Neural cell (in vitro differentiated cells): ENCODE results near the gene CELF4. TPM values are rescaled to one million over a fixed set of nuclear protein-coding genes. Genes with fewer than 3 reads are reported as not detected.

Experiments used
- H2AFZ ChIP-seq: fragments of 200-600, 300-800 bp; sonication (generic), shearing (Covaris generic); 2 replicates; pipeline ENCODE4 v1.6.0; 2014; ENCODE audit warnings: low read depth, mild to moderate bottlenecking, antibody characterized with exemption, low read length, moderate library complexity
- H3F3A ChIP-seq: fragments of 200-600 bp; shearing (Covaris generic); 2 replicates; pipeline ENCODE4 v1.6.1; 2016; ENCODE audit warnings: mild to moderate bottlenecking, moderate library complexity, mixed read lengths, antibody characterized with exemption, low read length; ENCODE audit not compliant: insufficient read depth, poor library complexity, severe bottlenecking
- H3K27ac ChIP-seq: fragments of 200-600, 300-800 bp; sonication (generic), shearing (Covaris generic); 2 replicates; pipeline ENCODE4 v1.5.1; 2014; ENCODE audit warnings: mild to moderate bottlenecking, low read length, moderate library complexity
- H3K27me3 ChIP-seq: fragments of 300-800, 200-600 bp; sonication (generic), shearing (Covaris generic); 2 replicates; pipeline ENCODE4 v1.6.0; 2014; ENCODE audit warnings: mild to moderate bottlenecking, low read depth, low read length, moderate library complexity; ENCODE audit not compliant: insufficient read depth
- H3K36me3 ChIP-seq: fragments of 300-800, 200-600 bp; sonication (generic), shearing (Covaris generic); 2 replicates; pipeline ENCODE4 v1.5.1; 2014; ENCODE audit warnings: mild to moderate bottlenecking, antibody characterized with exemption, low read length, moderate library complexity; ENCODE audit not compliant: insufficient read depth
- H3K4me2 ChIP-seq: fragments of 300-800, 200-600 bp; sonication (generic), shearing (Covaris generic); 2 replicates; pipeline ENCODE4 v1.6.0; 2014; ENCODE audit warnings: mild to moderate bottlenecking, low read length
- H3K4me3 ChIP-seq: fragments of 300-800, 200-600 bp; sonication (generic), shearing (Covaris generic); 2 replicates; pipeline ENCODE4 v1.5.1; 2014; ENCODE audit warnings: mild to moderate bottlenecking, low read length, moderate library complexity
- H3K79me2 ChIP-seq: fragments of 200-600 bp; shearing (Covaris generic); replicated peaks from 2 replicates; pipeline ENCODE4 v1.6.0; 2014; ENCODE audit warnings: mild to moderate bottlenecking, low read length, moderate library complexity; ENCODE audit not compliant: insufficient read depth
- H3K9ac ChIP-seq: fragments of 300-800, 200-600 bp; sonication (generic), shearing (Covaris generic); 2 replicates; pipeline ENCODE4 v1.6.1; 2016; ENCODE audit warnings: mild to moderate bottlenecking, low read length, mixed read lengths
- H3K9me2 ChIP-seq: fragments of 200-600 bp; shearing (Covaris generic); 2 replicates; pipeline ENCODE4 v1.6.1; 2016; ENCODE audit warnings: mild to moderate bottlenecking, low read length, mixed read lengths; ENCODE audit not compliant: insufficient read depth
- H3K9me3 ChIP-seq: fragments of 200-600, 300-800 bp; sonication (generic), shearing (Covaris generic); 2 replicates; pipeline ENCODE4 v1.6.1; 2016; ENCODE audit warnings: mild to moderate bottlenecking, mixed run types, low read length, moderate library complexity, mixed read lengths
- H4K20me1 ChIP-seq: fragments of 200-600 bp; shearing (Covaris generic); 2 replicates; pipeline ENCODE4 v1.6.1; 2016; ENCODE audit warnings: mild to moderate bottlenecking, mixed run types; ENCODE audit not compliant: insufficient read depth
- EP300 ChIP-seq: fragments of 450-650 bp; conservative IDR thresholded peaks from 2 replicates; pipeline ENCODE4 v1.6.1; 2014; ENCODE audit warnings: antibody characterized with exemption, mild to moderate bottlenecking, moderate library complexity; ENCODE audit not compliant: poor library complexity, severe bottlenecking
- EZH2 ChIP-seq: fragments of 200-600, 300-800 bp; shearing (Covaris generic), sonication (generic); IDR thresholded peaks from 2 replicates; pipeline ENCODE4 v1.6.1; 2014; ENCODE audit warnings: antibody characterized with exemption, low read length, borderline replicate concordance, mild to moderate bottlenecking; ENCODE audit not compliant: insufficient read depth, poor library complexity, severe bottlenecking
- MXI1 ChIP-seq: fragments of 450-650 bp; conservative IDR thresholded peaks from 2 replicates; pipeline ENCODE4 v1.6.1; 2014; ENCODE audit warnings: antibody characterized with exemption, mild to moderate bottlenecking; ENCODE audit not compliant: poor library complexity, severe bottlenecking
- POLR2AphosphoS5 ChIP-seq: IDR thresholded peaks from 2 replicates; pipeline ENCODE4 v1.6.1; 2012
- RAD21 ChIP-seq: fragments of 450-650 bp; conservative IDR thresholded peaks from 2 replicates; pipeline ENCODE4 v1.6.1; 2014; ENCODE audit warnings: antibody characterized with exemption, mild to moderate bottlenecking, moderate library complexity
- SMC3 ChIP-seq: fragments of 450-650 bp; conservative IDR thresholded peaks from 2 replicates; pipeline ENCODE4 v1.6.1; 2014; ENCODE audit warnings: antibody characterized with exemption, mild to moderate bottlenecking, moderate library complexity; ENCODE audit not compliant: poor library complexity
- TAF1 ChIP-seq: IDR thresholded peaks from 2 replicates; pipeline ENCODE4 v1.6.1; 2012; ENCODE audit warnings: low read depth
- polyA plus RNA-seq: library from polyadenylated mRNA; depleted of rRNA; stranded (reverse); fragments of >200 nt; gene quantifications from 2 replicates; pipeline ENCODE4 v1.2.3, GENCODE V29; 2014
- TF ChIP-seq, protein P1 (sequence below): fragments of 450-650 bp; IDR thresholded peaks from 2 replicates; pipeline ENCODE4 v1.5.1; 2014; ENCODE audit warnings: antibody characterized with exemption, mild to moderate bottlenecking, moderate library complexity; ENCODE audit not compliant: poor library complexity, severe bottlenecking
- TF ChIP-seq, protein P2 (sequence below): IDR thresholded peaks from 2 replicates; pipeline ENCODE4 v1.6.1; 2012; ENCODE audit warnings: borderline replicate concordance

CELF4 gene
- polyA plus RNA-seq, 1 donor from 2014 or later: 191 TPM

DNA sequence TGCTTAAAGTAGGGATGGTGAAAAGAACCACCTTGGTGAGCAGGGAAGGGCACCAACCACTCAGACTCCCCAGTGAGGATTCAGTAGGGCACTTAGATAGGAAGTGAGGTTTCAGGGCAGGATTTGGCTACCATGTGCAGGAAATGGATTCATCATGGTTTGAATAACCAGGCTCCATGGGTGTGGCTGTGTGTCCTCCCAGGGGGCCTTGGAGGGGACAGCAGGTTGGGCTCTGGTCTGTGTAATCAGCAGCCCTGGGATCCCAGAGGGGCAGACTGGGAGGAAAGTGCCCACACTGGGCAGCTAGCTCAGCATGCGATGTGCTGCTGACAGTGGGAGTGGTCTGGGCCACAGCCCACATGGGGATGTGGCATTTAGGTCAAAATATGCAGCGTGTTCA, 224.6 kb downstream of the CELF4 start:
- TF ChIP-seq RAD21 (no peak), POLR2AphosphoS5 (no peak), SMC3 (no peak), EZH2 (no peak), TAF1 (no peak), MXI1 (no peak), EP300 (no peak)
- TF ChIP-seq, protein P1, sequence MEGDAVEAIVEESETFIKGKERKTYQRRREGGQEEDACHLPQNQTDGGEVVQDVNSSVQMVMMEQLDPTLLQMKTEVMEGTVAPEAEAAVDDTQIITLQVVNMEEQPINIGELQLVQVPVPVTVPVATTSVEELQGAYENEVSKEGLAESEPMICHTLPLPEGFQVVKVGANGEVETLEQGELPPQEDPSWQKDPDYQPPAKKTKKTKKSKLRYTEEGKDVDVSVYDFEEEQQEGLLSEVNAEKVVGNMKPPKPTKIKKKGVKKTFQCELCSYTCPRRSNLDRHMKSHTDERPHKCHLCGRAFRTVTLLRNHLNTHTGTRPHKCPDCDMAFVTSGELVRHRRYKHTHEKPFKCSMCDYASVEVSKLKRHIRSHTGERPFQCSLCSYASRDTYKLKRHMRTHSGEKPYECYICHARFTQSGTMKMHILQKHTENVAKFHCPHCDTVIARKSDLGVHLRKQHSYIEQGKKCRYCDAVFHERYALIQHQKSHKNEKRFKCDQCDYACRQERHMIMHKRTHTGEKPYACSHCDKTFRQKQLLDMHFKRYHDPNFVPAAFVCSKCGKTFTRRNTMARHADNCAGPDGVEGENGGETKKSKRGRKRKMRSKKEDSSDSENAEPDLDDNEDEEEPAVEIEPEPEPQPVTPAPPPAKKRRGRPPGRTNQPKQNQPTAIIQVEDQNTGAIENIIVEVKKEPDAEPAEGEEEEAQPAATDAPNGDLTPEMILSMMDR: no peak
- TF ChIP-seq, protein P2, sequence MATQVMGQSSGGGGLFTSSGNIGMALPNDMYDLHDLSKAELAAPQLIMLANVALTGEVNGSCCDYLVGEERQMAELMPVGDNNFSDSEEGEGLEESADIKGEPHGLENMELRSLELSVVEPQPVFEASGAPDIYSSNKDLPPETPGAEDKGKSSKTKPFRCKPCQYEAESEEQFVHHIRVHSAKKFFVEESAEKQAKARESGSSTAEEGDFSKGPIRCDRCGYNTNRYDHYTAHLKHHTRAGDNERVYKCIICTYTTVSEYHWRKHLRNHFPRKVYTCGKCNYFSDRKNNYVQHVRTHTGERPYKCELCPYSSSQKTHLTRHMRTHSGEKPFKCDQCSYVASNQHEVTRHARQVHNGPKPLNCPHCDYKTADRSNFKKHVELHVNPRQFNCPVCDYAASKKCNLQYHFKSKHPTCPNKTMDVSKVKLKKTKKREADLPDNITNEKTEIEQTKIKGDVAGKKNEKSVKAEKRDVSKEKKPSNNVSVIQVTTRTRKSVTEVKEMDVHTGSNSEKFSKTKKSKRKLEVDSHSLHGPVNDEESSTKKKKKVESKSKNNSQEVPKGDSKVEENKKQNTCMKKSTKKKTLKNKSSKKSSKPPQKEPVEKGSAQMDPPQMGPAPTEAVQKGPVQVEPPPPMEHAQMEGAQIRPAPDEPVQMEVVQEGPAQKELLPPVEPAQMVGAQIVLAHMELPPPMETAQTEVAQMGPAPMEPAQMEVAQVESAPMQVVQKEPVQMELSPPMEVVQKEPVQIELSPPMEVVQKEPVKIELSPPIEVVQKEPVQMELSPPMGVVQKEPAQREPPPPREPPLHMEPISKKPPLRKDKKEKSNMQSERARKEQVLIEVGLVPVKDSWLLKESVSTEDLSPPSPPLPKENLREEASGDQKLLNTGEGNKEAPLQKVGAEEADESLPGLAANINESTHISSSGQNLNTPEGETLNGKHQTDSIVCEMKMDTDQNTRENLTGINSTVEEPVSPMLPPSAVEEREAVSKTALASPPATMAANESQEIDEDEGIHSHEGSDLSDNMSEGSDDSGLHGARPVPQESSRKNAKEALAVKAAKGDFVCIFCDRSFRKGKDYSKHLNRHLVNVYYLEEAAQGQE: no peak
- no peaks in the 10 kb centered on the region for H3K36me3 ChIP-seq
- no peak overlapping the region for H3K27ac ChIP-seq
- no peaks in the 10 kb centered on the region for H4K20me1 ChIP-seq
- no peak overlapping the region for H3K4me3 ChIP-seq
- H3F3A ChIP-seq: no peaks in the 10 kb centered on the region
- H3K9ac ChIP-seq: no peak overlapping the region
- no peak overlapping the region for H3K4me2 ChIP-seq
- H3K79me2 ChIP-seq: no peaks in the 10 kb centered on the region
- no peaks in the 10 kb centered on the region for H3K9me3 ChIP-seq
- no peak overlapping the region for H2AFZ ChIP-seq
- H3K27me3 ChIP-seq: no peaks in the 10 kb centered on the region
- H3K9me2 ChIP-seq: no peaks in the 10 kb centered on the region

DNA sequence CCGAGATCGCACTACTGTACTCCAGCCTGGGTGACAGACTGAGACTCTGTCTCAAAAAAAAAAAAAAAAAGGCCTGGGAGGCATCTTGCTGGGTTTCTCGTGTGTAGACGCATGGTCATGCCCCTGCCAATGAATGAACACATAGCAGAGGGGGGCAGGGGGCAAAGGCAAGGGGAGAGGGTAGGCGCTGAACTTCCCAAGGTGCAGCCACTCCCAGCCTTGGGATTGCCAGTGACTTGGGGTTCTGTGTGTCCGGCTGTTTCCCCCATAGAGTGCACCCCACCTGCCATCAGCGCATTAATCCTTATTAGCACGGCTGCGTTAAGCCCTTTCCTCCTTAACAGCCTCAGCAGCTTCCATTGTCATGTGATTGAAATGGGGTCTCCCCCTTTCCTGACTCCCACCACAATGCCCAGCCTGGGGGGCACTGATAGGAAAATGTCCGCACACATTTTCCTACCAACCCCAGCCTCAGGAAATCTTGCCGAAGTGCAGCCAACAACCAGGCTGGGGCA, 225.8 kb downstream of the CELF4 start:
- Histone ChIP-seq H3K4me3 (no peak overlapping the region), H3K4me2 (no peak overlapping the region), H3K9me2 (no peaks in the 10 kb centered on the region), H3K27ac (no peak overlapping the region), H3K9ac (no peak overlapping the region), H2AFZ (no peak overlapping the region), H3K27me3 (no peaks in the 10 kb centered on the region), H4K20me1 (no peaks in the 10 kb centered on the region), H3K36me3 (no peaks in the 10 kb centered on the region), H3K9me3 (no peaks in the 10 kb centered on the region), H3K79me2 (no peaks in the 10 kb centered on the region), H3F3A (no peaks in the 10 kb centered on the region)
- TF ChIP-seq POLR2AphosphoS5 (no peak), EP300 (no peak), TAF1 (no peak), SMC3 (no peak), RAD21 (no peak), EZH2 (no peak), MXI1 (no peak)
- TF ChIP-seq, protein P1: no peak
- TF ChIP-seq, protein P2: no peak
